ENCODE data around the gene OR5H6.

The OR5H6 gene

DNA sequence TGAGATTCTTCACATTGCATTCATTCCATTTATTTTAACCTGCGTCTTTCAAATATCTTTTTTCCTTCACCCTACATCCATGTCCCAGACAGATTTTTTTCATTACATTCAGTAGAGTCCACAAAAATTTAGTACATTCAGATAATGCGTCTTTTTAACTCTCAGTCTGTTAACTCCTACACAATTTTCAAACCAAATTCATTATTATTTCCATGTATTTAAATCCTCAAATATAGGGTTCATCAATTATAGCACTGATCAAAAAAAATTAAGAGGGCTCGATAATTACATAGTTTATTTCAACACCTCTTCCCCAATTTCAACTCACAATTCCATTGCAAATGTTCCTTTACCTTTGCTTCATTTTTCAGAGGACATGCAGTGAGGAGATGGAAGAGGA lies at the start of gene OR5H6:
Gene OR5H6, plus strand, starts transcription at position 301 of the 400 bp plus-strand sequence. Its CDS starts 89 bp downstream, at position 390.
- TF ChIP-seq CTCF (IDR thresholded peaks at IDR 0.05; ENCODE audit: low read depth, low read length): no peak
- H3K4me3 ChIP-seq (ENCODE audit: low read depth, low read length): no peak within 1 kb of the TSS

DNA sequence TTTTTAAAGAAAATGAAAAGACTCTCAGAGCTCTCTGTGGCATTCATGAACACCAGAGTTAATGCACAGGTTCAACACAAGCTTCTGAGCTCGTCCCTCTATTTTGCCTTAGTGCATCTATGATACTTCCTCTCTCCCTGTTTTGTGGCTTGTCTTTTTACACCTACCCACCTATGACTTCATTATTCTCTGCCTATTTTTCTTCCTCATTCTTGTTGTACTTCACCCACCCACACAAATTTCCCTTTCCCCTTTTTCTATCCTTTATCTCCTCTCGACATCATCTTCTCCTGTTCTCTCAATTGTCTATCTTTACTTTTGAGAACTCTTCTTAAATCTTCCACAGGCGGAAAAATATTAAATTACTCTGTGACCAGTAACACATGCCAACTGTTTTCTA lies 49.0 kb upstream of the OR5H6 start:
- no peak overlapping the region for H3K4me3 ChIP-seq (ENCODE audit: low read depth, low read length)

DNA sequence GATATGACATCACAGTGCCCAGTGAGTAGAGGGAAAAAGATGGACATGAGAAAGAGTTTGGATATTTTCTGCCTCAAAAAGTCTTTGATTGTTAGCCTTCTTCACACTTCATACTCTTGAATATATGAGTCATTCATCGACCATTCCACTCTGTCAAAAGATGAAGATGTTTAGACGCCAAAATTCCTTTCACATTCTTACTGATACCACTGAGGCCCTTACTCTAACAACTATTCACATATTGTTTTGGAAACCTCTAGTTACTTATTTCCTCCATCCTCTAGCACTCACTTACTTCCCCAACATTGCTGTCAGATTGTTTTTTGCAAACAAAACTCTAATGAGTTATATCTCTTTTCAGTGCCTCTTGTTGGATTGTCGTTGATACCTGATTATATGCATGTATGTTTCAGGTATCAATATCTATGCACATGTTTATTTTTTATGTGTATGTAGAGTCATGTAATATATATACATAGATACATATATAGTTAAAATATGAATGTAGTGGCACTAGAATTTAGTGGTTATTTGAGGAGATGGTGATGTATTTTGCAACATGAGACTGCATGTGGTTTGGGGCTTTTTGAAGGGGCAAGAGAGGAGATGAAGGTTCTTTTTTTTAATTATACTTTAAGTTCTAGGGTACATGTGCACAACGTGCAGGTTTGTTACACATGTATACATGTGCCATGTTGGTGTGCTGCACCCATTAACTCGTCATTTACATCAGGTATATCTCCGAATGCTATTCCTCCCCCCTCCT lies 40.0 kb upstream of the OR5H6 start:
- no peak overlapping the region for H3K4me3 ChIP-seq (ENCODE audit: low read depth, low read length)
- TF ChIP-seq CTCF (IDR thresholded peaks at IDR 0.05; ENCODE audit: low read depth, low read length): no peak

More for the DNA sequence above, 49.0 kb upstream of the OR5H6 start:
- no peak for TF ChIP-seq CTCF (IDR thresholded peaks at IDR 0.05; ENCODE audit: low read depth, low read length)

DNA sequence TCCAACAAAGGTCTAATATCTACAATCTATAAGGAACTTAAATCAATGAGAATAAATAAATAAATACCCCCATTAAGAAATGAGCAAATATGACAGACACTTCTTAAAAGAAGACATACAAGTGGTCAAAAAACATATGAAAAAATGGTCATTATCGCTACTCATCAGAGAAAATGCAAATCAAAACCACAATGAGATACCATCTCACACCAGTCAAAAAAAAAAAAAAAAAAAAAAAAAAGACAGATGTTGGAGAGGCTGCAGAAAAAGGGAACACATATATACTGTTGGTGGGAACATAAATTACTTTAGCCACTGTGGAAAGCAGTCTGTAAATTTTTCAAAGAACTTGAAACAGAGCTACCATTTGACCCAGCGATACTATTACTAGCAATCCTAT lies 31.6 kb upstream of the OR5H6 start:
- H3K4me3 ChIP-seq (ENCODE audit: low read depth, low read length): no peak overlapping the region
- no peak for TF ChIP-seq CTCF (IDR thresholded peaks at IDR 0.05; ENCODE audit: low read depth, low read length)

DNA sequence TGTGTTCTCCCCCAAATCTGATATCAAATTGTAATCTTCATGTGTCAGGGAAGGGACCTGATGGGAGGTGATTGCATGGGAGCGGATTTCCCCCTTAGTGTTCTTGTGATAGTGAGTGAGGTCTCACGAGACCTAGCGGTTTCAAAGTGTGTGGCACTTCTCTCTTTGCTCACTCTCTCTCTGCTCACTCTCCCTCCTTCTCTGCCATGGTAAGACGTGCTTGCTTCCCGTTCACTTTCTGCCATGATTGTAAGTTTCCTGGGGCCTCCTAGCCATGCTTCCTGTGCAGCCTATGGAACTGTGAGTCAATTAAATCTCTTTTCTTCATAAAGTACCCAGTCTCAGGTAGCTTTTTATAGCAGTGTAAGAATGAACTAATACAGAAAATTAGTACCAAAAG lies 30.6 kb upstream of the OR5H6 start:
- H3K4me3 ChIP-seq (ENCODE audit: low read depth, low read length): no peak overlapping the region
- TF ChIP-seq CTCF (IDR thresholded peaks at IDR 0.05; ENCODE audit: low read depth, low read length): no peak

- no peak for TF ChIP-seq CTCF (IDR thresholded peaks at IDR 0.05; ENCODE audit: low read depth, low read length)
- H3K4me3 ChIP-seq (ENCODE audit: low read depth, low read length): no peak overlapping the region
Measured at GRCh38 chr3:98240131-98240530, 23.9 kb upstream of the OR5H6 start.

- H3K4me3 ChIP-seq (ENCODE audit: low read depth, low read length): no peak overlapping the region
- TF ChIP-seq CTCF (IDR thresholded peaks at IDR 0.05; ENCODE audit: low read depth, low read length): no peak
Measured at GRCh38 chr3:98242155-98242554, 21.9 kb upstream of the OR5H6 start.

Measured in WI38 (cell line).